DMS79 (cell line): Measurements from ENCODE around the gene RFTN1.

Experiments
- DNase-seq: peaks from one replicate; lab custom pipeline; 2025; lab: John Stamatoyannopoulos, UW

RFTN1 gene

GRCh38 chr3:16529264-16529663, 15.8 kb upstream of the RFTN1 start:
- no peak for DNase-seq

GRCh38 chr3:16528581-16528993, 15.1 kb upstream of the RFTN1 start:
- no peak for DNase-seq

- no peak for DNase-seq
Observed at GRCh38 chr3:16528106-16528505, 14.6 kb upstream of the RFTN1 start.

GRCh38 chr3:16524196-16524595, 10.7 kb upstream of the RFTN1 start:
- DNase-seq, result no peak

GRCh38 chr3:16523778-16524177, 10.3 kb upstream of the RFTN1 start:
- no peak for DNase-seq

- no peak for DNase-seq
Observed at GRCh38 chr3:16522834-16523233, 9.3 kb upstream of the RFTN1 start.

- no peak for DNase-seq
Observed at GRCh38 chr3:16520970-16521881, 7.7 kb upstream of the RFTN1 start.

- DNase-seq, result no peak
Observed at GRCh38 chr3:16520241-16520969, 6.9 kb upstream of the RFTN1 start.

- no peak for DNase-seq
Observed at GRCh38 chr3:16516695-16517481, 3.4 kb upstream of the RFTN1 start.

GRCh38 chr3:16515885-16516420, 2.5 kb upstream of the RFTN1 start:
- no peak for DNase-seq

- DNase-seq, result no peak
Observed at GRCh38 chr3:16514755-16515353, 1.4 kb upstream of the RFTN1 start.

GRCh38 chr3:16514021-16514700, 662 bp upstream of the RFTN1 start:
- no peak for DNase-seq

GRCh38 chr3:16512435-16513140, 911 bp downstream of the RFTN1 start:
- DNase-seq, result no peak

- no peak for DNase-seq
Observed at GRCh38 chr3:16511681-16512434, 1.6 kb downstream of the RFTN1 start.

GRCh38 chr3:16510620-16511319, 2.7 kb downstream of the RFTN1 start:
- no peak for DNase-seq

- no peak for DNase-seq
Observed at GRCh38 chr3:16509721-16510619, 3.5 kb downstream of the RFTN1 start.

GRCh38 chr3:16508591-16508995, 4.9 kb downstream of the RFTN1 start:
- no peak for DNase-seq

GRCh38 chr3:16508243-16508578, 5.3 kb downstream of the RFTN1 start:
- no peak for DNase-seq
